Anterior cingulate cortex (tissue), 58 donors: Measurements from ENCODE around the gene FBXO34.
"Not testable (repeated sequence)": the region's sequence is repeated elsewhere in the genome, so short reads cannot be mapped to it uniquely, and the experiment has no call there.

Experiments
- DNase-seq, 58 donors: peaks; one replicate each; lab custom pipeline; 2025; lab: John Stamatoyannopoulos, UW

FBXO34 gene

DNA sequence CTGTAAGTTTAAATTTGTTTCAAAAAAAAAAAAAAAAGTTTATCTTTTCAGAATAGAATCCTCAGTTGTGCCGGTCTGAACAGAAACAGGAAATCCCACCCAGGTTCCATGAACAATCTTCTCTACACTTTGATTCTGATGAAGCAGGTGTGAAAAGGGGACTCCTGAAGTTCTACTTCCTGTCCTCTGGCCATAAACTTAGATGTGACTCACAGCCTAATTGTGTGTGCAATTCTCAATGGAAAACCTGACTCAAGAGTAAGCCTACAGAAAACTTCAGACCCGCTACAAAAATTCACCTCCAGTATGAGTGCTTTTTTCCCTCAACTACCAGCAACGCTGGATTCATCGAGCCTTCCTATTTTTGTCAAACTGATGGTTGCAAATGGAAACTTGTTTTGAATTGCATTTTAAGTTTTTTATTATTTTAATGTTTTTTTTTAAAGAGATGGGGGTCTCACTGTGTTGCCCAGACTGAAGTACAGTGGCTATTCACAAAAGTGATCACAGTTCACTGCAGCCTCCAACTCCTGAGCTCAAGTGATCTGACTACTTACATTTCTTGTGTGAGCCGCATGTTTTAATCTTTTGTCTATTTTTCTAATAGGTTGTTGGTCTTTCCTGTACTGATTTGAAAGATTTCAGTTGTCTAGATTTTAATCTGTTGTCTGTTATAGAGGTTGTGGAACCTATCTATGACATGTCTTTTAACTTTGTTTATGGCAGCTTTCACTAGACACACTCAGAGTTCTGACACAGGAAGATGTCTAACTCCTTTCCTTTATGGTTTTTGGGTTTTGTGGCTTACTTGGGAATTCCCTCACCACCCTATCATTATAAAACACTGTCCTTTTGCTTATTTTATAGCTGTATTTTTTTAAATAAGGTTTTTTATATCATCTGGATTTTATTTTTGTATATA lies 102.8 kb downstream of the FBXO34 start:
- no peak for DNase-seq

DNA sequence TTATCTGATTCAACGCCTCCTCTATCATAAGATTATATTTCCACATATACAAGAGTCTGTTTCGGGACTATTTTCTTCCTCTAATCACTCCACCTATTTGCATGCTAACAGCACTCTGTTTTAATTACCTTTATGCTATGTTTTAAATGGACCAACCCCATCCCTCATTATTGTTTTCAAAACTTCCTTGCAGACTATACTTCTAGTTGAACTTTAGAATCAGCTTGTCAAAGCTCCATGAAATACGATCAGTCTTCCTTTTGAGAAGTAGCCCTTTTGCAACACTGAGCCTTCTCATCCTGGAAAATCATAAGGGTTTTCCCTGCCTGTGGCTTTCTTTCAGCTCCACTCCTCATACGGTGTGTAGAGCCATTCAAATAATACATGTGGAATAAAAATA lies 103.5 kb downstream of the FBXO34 start:
- DNase-seq, result no peak

DNA sequence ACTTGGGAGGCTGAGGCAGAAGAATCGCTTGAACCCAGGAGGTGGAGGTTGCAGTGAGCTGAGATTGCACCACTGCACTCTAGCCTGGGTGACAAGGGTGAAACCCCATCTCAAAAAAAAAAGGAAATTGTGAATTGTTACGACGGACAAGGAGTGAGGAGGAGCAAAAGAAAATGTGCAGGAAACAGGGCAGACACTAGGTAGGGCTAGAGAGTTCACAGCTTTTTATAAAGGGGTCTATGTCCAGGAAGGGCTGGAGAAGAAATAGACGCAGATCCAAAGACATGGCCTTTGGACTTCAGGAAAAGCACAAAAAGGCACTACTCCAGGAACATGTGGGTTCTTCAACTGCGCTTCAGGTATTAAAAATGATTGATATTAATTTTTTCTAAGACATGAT lies 106.0 kb downstream of the FBXO34 start:
- no peak for DNase-seq

DNA sequence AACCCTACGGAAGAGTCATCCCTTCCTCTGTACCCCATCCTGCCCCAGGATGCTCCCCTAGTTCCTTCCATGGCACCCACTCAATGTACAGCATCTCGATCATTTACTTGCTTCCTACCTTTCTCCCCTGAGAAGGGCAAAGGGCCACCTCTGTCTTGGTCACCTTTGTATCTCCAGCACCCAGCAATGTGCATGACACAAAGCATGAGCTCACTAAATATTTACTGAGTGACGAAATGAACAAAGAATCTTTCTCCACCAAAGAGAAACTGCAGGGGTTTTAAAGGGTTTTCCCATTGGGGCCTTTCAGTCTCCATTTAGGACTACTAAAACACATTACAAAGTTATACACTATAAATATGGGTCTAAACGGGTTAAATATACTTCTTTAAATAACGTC lies 109.8 kb downstream of the FBXO34 start:
- DNase-seq, result no peak

DNA sequence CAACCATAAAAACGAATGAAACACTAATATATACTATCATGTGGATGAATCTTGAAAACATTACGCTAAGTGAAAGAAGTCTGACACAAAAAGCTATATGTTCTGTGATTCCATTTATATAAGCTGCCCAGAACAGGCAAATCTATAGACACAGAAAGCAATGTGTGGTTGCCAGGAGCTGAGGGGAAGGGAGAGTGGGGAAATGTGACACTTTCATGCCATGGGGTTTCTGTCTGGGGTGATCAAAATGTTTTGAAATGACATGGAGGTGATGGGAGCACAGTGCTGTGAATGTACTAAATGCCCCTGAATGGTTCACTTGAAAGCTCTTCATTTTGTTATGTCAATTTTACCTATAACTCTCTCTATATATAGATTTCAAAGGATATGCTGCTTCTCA lies 110.3 kb downstream of the FBXO34 start:
- no peak for DNase-seq

DNA sequence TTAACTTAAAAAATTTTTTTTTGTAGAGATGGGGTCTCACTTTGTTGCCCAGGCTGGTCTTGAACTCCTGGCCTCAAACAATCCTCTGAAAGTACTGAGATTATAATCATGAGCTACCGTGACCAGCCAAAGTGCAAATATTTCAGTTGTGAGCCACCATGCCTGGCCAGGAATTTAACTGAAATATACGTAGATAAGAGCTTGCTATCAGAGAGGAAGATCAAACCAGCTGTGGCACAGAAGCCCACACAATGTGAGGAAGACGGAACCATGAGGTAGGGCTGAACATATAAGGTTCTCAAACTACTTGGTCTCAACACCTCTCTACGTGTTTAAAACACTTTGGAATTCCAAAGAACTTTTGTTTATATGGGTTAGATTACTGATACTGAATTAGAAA lies 111.3 kb downstream of the FBXO34 start:
- DNase-seq, result no peak

DNA sequence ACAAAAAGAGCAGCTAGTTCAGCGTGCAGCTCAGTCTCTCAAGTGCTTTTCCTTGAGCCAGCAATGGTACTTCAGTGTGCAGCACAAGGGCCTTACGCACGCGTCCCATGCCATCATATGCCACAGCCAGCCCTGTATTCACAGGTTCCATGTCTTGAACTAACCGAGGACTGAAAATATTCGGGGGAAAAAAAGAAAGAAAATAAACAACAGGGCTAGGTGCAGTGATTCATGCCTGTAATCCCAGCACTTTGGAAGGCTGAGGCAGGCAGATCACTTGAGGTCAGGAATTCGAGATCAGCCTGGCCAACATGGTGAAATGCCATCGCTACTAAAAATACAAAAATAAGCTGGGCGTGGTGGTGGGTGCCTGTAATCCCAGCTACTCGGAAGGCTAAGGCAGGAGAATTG lies 111.8 kb downstream of the FBXO34 start:
- DNase-seq, result not testable (repeated sequence)

DNA sequence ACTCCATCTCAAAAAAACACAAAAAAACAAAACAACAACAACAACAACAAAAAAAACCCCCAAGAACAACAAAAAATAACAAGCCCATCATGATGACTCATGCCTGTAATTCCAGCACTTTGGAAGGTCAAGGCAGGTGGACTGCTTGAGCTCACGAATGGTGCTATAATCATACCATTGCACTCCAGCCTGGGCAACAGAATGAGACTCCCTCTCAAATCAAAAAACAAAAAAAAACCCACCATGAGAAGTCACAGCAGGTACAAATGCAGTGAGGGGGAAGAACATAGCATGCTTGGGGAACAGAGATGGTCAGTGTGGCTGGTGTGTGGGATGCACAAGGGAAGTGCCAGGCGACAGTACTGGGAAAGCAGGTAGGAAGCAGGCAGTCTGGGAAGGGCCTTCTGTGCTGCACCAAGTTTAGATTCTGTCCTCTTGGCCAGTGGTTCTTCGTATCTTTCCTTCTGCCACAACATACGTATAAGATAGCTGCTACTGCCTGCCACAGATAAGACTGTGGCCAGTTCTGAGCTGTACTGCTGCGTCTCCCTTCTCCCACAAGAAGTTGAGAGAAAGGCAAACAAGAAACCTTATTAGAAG lies 112.4 kb downstream of the FBXO34 start:
- DNase-seq, result peak in 10 of 58 donors; percentile 2 to 33 (median 7)

DNA sequence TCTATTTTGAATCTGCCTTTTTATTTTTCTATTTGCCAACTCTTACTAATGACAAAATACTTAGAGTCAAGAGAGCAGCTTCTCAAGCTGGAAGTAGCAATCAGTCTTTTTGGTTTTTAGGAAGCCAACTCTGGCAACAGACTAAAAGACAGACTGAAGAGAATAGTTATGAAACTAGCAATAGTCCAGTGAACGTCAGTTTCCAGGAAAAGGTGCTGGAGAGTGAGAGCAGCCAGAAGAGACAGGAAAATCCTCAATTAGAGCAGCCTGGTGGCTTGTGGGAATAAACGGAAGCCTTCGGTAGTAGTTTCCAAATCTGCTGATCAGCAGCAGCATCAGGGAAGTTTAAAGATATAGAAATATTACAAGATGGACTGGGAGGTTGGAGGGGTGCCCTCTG lies 113.3 kb downstream of the FBXO34 start:
- DNase-seq, result no peak

DNA sequence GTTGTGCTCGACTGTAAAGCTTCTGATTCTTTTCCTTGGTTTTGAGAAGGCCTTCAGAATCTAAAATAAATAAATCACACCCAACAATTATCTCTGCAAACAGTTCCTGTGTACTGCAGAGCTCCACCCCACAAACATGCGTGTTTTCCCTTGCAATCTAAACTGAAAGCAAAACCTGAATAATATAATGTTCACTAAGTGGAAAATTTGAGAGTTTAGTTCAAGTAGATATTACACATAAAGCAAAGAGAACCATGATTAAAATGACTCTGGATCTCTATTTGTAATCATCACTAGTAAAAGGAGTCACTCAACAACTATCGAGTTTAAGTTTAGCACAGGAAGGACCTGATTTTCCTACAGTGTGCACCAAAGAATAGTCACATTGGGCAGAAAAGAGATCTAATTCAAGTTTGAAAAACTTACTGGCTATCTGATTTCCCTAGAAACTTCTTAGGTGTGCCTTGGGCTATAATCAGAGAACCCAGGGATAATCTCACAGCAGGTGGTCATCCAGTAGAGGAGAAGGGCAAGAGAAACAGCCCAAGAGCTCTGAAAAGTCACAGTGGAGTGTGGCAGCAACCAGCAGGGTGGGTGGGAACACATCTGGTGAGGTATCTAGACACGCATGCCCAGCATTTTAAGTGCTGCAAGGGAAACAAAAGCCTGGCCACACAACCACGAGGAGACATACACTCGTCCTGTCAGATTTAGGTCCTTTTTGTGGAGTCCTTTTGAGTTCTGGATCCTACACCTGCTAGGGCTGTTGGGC lies 115.0 kb downstream of the FBXO34 start:
- DNase-seq, result no peak

DNA sequence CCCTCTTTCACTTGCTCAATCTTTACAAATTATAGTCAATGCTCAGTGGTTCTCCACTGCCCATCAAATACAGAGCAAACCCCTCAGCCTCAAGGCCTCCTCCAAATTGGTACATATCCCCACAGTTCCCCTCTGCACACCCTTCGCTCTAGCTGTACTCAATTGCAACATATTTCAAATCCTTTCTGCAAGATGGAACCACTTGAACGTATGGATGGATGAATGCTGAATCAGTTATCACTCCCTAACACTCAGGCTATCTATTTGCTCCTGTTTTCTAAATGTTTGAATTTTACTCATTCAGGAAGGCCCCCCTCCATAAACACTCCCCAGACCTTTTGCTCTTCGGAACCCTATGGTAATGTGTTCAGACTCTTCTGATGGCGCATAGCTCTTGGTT lies 115.9 kb downstream of the FBXO34 start:
- no peak for DNase-seq

DNA sequence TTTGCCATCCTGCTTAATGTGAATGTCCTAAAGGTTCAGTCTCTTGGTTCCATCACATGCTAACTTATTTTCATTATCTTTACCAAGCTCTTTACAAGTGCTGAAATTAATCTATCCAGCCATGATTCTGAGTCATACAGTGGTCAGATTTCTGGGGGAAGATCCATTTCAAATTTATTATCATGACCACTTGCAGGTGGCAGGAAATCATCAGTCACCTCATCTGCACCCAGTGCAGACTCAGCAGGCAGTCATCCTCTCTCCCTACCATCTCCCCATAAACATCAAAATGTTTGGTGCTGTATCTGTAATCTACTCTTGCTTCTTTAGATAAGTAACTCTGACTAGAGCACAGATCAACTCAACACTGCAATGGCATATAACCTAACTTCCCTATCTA lies 116.9 kb downstream of the FBXO34 start:
- DNase-seq, result no peak

DNA sequence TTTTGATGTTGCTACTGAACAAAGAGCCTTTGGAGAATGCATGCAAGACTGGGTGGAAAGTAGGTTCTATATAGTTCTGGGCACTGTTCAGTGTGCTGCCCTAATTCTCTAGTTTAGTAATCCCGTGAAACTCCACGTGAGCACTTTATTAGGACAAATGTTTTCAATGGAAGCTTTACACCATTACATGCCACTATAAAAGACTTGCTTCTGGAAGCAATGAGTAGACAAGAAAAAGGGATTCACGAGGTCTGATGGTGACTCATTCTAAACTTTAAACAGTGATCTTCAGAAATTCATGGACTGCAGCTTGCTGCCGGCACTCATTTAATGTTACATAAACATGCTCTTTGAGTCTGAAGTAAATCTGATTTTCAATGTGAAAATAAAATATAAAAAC lies 118.1 kb downstream of the FBXO34 start:
- DNase-seq, result peak in 1 of 58 donors; percentile 14

DNA sequence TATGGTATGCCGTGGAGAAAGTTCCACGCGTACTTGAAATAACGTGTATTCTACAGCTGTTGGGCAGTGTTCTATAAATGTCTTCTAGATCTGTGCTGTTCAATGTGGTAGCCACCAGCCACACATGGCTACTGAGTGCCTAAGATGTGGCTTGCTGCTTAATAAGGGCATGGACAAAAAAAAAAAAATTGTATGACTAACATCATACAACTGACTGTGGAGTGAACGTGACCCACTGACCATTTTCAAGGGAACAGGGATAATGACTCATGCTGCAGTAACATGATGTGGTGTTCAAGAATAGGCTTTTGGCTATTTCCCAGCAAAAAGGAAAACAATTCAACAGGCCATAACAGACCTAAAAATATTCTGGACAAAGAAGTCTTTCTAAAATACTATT lies 127.5 kb downstream of the FBXO34 start:
- DNase-seq, result peak in 1 of 58 donors; percentile 24

DNA sequence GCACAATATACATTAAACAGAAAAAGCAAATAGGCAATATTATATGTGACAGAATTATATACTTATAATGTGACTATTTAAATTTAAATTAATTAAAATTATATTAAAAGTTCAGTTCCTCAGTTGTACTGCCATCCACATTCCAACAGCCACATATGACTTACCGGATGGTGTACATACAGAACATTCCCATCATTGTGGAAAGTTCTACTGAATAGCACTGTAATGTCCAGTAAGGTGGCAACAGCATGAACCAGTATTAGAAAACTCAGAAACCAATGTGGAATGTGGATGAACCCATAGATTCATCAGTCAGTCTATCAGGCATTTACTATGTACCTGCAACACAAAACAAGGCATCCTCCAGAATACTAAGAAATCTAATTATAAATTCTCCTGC lies 128.0 kb downstream of the FBXO34 start:
- no peak for DNase-seq

DNA sequence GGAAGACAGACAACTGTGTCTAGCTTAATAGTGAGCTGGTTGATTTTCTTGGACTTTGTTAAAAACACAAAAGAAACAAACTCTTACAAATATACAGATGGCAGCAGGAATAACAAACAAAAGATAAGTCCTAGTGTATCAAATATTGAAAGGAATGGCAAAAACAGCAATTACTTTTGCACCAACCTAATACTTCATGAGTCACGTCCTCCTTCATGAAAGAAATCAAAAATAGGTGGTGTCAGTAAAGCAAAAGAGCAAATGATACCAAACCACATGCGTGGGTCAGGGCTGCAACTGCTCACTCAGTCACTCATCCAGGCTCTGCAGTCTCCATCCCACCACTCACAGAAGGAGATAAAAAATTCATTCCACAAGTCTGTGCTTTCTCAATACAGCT lies 128.6 kb downstream of the FBXO34 start:
- no peak for DNase-seq

DNA sequence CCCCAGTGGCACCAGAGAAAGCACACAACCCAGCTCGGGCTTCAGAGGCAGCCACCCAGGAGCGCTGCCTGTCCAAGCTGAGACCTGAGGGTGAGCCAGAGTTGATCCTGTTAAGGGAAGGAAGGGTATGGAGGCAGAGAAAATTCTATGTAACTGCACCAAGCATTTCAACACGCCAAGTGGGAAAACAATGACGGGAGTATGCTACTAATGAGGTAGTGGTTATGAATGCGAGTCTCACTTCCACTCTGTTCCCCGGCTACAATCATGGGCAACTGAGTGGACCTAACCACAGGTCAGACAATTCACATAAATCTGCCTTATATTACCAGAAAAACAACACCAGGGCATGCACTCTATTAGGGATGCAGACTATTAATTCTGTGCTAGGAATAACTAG lies 130.5 kb downstream of the FBXO34 start:
- DNase-seq, result no peak
